Activated naive CD4-positive, alpha-beta T cell treated with anti-CD3 and anti-CD28 coated beads, Interleukin-2, amount 50 U/mL, for 24 hours (primary cell): ENCODE measurements around the gene MYBPC3.

ENCODE experiments used
- H3K27ac Mint-ChIP-seq: one replicate; pipeline ENCODE4 v1.8.0; 2021; ENCODE audit warnings: mild to moderate bottlenecking, mixed read lengths
- H3K27me3 Mint-ChIP-seq: one replicate; pipeline ENCODE4 v1.8.0; 2021; ENCODE audit warnings: mixed read lengths
- H3K36me3 Mint-ChIP-seq: one replicate; pipeline ENCODE4 v1.8.0; 2021; ENCODE audit warnings: mixed read lengths
- H3K4me1 Mint-ChIP-seq: one replicate; pipeline ENCODE4 v1.8.0; 2021; ENCODE audit warnings: mixed read lengths
- H3K4me3 Mint-ChIP-seq: one replicate; pipeline ENCODE4 v1.8.0; 2021; ENCODE audit warnings: mild to moderate bottlenecking, mixed read lengths
- H3K9me3 Mint-ChIP-seq: one replicate; pipeline ENCODE4 v1.8.0; 2021; ENCODE audit warnings: mixed read lengths

Gene MYBPC3

GRCh38 chr11:47352556-47352955, at the start of gene MYBPC3:
Gene MYBPC3 (minus strand): TSS chr11:47352702. CDS start chr11:47352647, 55 bp downstream.
- no peaks in the 10 kb centered on the region for H3K27me3 Mint-ChIP-seq
- H3K36me3 Mint-ChIP-seq: no peaks in the 10 kb centered on the region
- no peaks in the 10 kb centered on the region for H3K4me1 Mint-ChIP-seq
- no peaks in the 10 kb centered on the region for H3K9me3 Mint-ChIP-seq
- no peak within 1 kb of the TSS for H3K27ac Mint-ChIP-seq
- H3K4me3 Mint-ChIP-seq: no peak within 1 kb of the TSS

GRCh38 chr11:47400768-47401279, 48.3 kb upstream of the MYBPC3 start:
- Mint-ChIP-seq H3K9me3 (no peaks in the 10 kb centered on the region), H3K36me3 (no peaks in the 10 kb centered on the region), H3K27ac (peak overlapping the region; percentile 89), H3K4me3 (peak overlapping the region; percentile 78), H3K27me3 (no peaks in the 10 kb centered on the region), H3K4me1 (peaks cover 17% of the 10 kb centered on the region)

DNA sequence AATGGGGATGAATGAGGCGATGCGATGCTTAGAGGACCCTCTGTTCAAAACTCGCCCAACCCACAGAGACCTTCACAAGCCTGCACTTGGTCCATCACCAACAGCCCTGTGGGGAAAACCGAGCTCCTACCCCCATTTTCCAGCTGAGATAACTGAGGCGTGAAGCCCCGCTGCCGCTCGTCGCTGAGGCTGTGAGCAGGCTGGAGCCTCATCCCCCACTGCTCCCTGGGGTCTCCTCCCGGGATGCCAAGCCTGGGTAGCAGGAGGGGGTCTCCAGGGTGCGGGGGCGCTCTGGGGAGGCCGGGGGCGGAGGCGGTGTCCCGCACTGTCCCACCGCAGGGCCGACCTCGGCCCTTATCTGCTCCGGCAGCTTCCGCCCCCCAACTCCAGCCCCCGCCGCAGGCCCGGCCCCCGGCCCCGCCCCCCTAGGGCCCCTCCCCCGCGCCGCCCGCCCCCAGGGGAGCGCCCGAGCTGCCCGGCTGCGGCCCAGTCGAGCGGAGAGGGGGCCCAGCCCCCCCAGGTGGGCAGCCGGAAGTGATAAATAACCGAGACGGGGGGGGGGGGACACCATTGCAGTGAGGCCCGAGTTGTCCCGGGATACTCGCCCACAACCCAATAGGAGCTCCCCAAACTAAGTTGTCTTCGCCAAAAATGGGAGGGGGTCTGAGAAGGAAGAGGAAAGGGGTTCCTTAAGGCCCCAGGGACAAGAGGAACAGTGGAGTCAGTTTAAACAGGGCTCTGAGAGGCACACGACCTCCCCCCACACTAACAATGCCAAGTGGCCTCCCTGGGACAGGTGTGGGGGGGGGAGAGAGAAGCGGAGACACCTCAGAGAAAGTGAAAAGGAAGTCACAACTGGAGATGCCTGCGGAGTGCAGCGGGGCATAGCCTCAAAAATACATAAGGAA, 47.6 kb upstream of the MYBPC3 start:
- Mint-ChIP-seq H3K36me3 (no peaks in the 10 kb centered on the region), H3K4me1 (peaks cover 23% of the 10 kb centered on the region), H3K9me3 (no peaks in the 10 kb centered on the region), H3K4me3 (peak overlapping the region; percentile 80), H3K27ac (peak overlapping the region; percentile 89), H3K27me3 (no peaks in the 10 kb centered on the region)

DNA sequence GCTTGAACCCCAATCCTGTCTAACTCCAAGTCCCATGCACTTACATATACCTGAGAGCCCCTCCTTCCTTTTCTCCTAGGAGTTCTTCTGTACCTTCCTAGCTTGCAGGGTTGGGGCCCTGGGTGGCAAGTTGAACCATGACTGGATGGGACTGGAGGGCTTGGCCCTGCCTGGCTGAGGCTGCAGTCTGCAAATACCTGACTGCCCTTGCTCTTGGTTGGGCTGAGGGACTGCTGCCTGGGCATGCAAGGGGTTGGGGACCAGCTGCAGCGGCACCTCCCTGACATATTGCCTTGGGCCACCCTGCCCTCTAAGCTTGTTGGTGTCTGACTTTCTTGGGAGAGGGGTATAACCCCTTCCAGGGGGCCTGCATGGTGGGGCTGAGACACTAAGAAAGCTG, 46.0 kb upstream of the MYBPC3 start:
- Mint-ChIP-seq H3K27me3 (no peaks in the 10 kb centered on the region), H3K27ac (peak overlapping the region; percentile 55), H3K9me3 (no peaks in the 10 kb centered on the region), H3K4me3 (no peak overlapping the region), H3K36me3 (no peaks in the 10 kb centered on the region), H3K4me1 (peaks cover 33% of the 10 kb centered on the region)

DNA sequence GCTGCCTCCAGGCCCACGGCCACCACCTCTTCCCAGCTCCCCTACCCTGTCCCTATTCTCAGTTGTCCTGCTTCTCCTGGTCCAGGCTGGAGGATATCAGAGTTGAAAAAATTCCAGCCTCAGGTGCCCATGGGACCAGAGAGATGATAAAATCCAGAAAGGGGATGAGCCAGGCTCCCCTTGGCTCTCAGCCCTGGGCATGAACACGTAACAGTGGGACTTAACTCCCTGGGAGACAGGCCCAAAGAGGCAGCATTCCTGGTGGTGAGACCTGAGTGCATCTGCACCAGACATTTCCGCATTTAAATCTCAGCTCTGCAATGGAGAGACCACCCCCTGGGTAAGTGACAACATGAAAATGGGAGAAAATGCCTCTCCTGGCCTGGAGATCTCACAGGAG, 45.5 kb upstream of the MYBPC3 start:
- Mint-ChIP-seq H3K36me3 (no peaks in the 10 kb centered on the region), H3K27ac (no peak overlapping the region), H3K4me1 (peaks cover 36% of the 10 kb centered on the region), H3K9me3 (no peaks in the 10 kb centered on the region), H3K27me3 (no peaks in the 10 kb centered on the region), H3K4me3 (no peak overlapping the region)

GRCh38 chr11:47396049-47396320, 43.5 kb upstream of the MYBPC3 start:
- H3K4me1 Mint-ChIP-seq: peaks cover 46% of the 10 kb centered on the region
- H3K27ac Mint-ChIP-seq: peak overlapping the region; percentile 98
- H3K9me3 Mint-ChIP-seq: no peaks in the 10 kb centered on the region
- no peaks in the 10 kb centered on the region for H3K36me3 Mint-ChIP-seq
- no peaks in the 10 kb centered on the region for H3K27me3 Mint-ChIP-seq
- no peak overlapping the region for H3K4me3 Mint-ChIP-seq

- H3K4me1 Mint-ChIP-seq: peaks cover 47% of the 10 kb centered on the region
Observed at GRCh38 chr11:47395223-47396048, 42.9 kb upstream of the MYBPC3 start.

GRCh38 chr11:47394322-47395222, 42.1 kb upstream of the MYBPC3 start:
- H3K36me3 Mint-ChIP-seq: no peaks in the 10 kb centered on the region
- peaks cover 49% of the 10 kb centered on the region for H3K4me1 Mint-ChIP-seq
- H3K27ac Mint-ChIP-seq: peak overlapping the region; percentile 98
- H3K27me3 Mint-ChIP-seq: no peaks in the 10 kb centered on the region
- peak overlapping the region; percentile 55 for H3K4me3 Mint-ChIP-seq
- H3K9me3 Mint-ChIP-seq: no peaks in the 10 kb centered on the region

More at GRCh38 chr11:47395223-47396048, 42.9 kb upstream of the MYBPC3 start:
- Mint-ChIP-seq H3K27me3 (no peaks in the 10 kb centered on the region), H3K36me3 (no peaks in the 10 kb centered on the region), H3K4me3 (peak overlapping the region; percentile 58), H3K9me3 (no peaks in the 10 kb centered on the region), H3K27ac (peak overlapping the region; percentile 98)

- H3K4me3 Mint-ChIP-seq: peak overlapping the region; percentile 55
- H3K9me3 Mint-ChIP-seq: no peaks in the 10 kb centered on the region
- peak overlapping the region; percentile 98 for H3K27ac Mint-ChIP-seq
- peaks cover 52% of the 10 kb centered on the region for H3K4me1 Mint-ChIP-seq
- H3K36me3 Mint-ChIP-seq: no peaks in the 10 kb centered on the region
- H3K27me3 Mint-ChIP-seq: no peaks in the 10 kb centered on the region
Observed at GRCh38 chr11:47394050-47394321, 41.5 kb upstream of the MYBPC3 start.

GRCh38 chr11:47393163-47394049, 40.9 kb upstream of the MYBPC3 start:
- no peaks in the 10 kb centered on the region for H3K36me3 Mint-ChIP-seq
- H3K4me3 Mint-ChIP-seq: peak overlapping the region; percentile 55
- H3K4me1 Mint-ChIP-seq: peaks cover 57% of the 10 kb centered on the region
- H3K9me3 Mint-ChIP-seq: no peaks in the 10 kb centered on the region
- H3K27me3 Mint-ChIP-seq: no peaks in the 10 kb centered on the region
- H3K27ac Mint-ChIP-seq: peak overlapping the region; percentile 51

DNA sequence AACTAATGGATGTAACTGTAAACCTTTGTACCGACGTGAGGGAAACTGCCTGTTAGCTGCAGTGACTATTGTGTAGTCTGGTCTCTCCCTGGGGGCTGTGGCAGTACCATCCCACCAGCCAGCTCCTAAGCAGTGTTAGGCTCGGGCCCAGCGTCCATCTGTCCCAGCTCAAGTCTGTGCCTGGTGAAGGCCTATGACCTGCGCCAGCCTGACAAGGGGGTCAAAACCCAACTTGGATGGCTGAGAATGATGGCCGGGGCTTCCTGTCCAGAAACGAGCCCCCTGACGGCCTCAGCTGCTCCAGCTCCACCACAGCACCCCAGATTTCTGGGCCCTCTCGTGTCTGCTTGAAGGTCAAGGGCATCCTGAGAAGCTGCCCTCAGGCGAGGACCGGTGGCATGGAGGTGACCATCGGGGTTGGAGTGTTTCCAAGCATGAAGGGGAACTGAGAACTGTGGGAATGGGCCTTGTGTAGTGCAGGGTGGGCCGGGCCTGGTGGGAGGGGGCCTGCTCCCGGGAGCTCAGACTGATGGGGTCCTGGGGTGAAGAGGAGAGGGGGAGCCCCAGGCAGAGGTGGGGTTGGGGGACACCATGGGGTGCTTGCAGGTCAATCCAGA, 40.2 kb upstream of the MYBPC3 start:
- H3K4me1 Mint-ChIP-seq: peaks cover 60% of the 10 kb centered on the region
- H3K9me3 Mint-ChIP-seq: no peaks in the 10 kb centered on the region
- no peaks in the 10 kb centered on the region for H3K36me3 Mint-ChIP-seq
- H3K27me3 Mint-ChIP-seq: no peaks in the 10 kb centered on the region
- no peak overlapping the region for H3K4me3 Mint-ChIP-seq
- H3K27ac Mint-ChIP-seq: no peak overlapping the region

DNA sequence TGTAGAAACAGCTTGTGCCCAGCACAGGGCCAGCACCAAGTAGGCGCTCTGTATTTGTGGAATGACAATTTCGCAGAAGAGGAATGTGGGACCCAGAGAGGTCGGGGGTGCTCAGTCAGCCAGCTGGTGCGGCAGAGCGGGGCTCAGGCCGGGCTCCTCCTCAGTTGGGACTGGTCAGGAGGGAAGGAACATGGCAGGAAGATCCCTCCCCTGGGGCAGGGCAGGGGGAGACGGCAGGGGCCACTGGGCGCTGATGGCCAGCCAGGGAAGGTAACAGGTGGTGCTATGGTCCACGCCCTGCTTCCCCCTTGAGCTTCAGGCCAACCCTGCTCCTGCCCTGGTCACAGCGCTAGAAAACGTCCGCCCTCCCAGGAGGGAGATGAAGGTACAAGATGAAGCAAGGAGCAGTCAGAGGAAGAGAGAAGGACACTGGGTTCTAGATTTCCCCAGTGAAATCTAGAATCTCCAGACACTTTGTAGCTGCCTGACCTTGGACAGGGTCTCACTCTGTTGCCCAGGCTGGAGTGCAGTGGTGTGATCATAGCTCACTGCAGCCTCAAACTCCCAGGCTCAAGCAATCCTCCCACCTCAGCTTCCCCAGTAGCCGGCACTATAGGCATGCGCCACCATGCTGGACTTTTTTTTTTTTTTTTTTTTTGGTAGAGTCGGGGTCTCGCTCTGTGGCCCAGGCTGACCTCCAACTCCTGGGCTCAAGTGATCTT, 39.4 kb upstream of the MYBPC3 start:
- Mint-ChIP-seq H3K27me3 (no peaks in the 10 kb centered on the region), H3K9me3 (no peaks in the 10 kb centered on the region), H3K4me3 (no peak overlapping the region), H3K36me3 (no peaks in the 10 kb centered on the region), H3K27ac (peak overlapping the region; percentile 80), H3K4me1 (peaks cover 56% of the 10 kb centered on the region)

DNA sequence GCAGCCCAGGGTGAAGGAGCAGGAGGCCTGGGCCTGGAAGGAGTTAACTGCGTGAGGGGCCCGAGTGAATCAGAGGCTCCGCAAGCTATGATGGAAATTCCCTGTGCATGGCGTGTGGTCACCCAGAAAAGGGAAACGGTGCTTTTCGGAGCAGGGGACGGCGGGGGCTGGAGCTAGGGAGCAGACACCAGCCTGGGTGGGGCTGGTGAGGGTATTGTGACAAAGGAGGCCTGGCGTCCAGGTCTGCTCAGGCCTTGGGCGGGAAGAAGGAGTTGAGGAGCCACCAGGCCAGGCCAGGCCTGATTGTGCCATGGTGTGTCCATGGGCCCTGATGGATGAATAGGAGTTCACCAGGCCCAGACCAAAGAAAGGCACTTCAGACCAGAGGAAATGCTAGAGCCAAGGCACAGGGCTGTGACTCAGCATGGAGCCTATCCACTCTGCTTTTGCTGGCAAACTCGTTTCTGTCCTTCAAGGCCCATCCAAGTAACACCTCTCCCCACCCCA, 38.6 kb upstream of the MYBPC3 start:
- H3K27ac Mint-ChIP-seq: peak overlapping the region; percentile 82
- H3K4me1 Mint-ChIP-seq: peaks cover 56% of the 10 kb centered on the region
- no peaks in the 10 kb centered on the region for H3K27me3 Mint-ChIP-seq
- H3K9me3 Mint-ChIP-seq: no peaks in the 10 kb centered on the region
- no peaks in the 10 kb centered on the region for H3K36me3 Mint-ChIP-seq
- no peak overlapping the region for H3K4me3 Mint-ChIP-seq

GRCh38 chr11:47390422-47390760, 37.9 kb upstream of the MYBPC3 start:
- Mint-ChIP-seq H3K36me3 (no peaks in the 10 kb centered on the region), H3K4me1 (peaks cover 48% of the 10 kb centered on the region), H3K4me3 (no peak overlapping the region), H3K9me3 (no peaks in the 10 kb centered on the region), H3K27ac (no peak overlapping the region), H3K27me3 (no peaks in the 10 kb centered on the region)
